ENCODE data around the gene AKR1C2. TPM values are rescaled to one million over a fixed set of nuclear protein-coding genes. Genes with fewer than 3 reads are reported as not detected.
"Not testable (repeated sequence)": the region's sequence is repeated elsewhere in the genome, so short reads cannot be mapped to it uniquely, and the experiment has no call there.

Gene AKR1C2
- total RNA-seq, 1 donor from 2014 or later: 0.41 TPM

GRCh38 chr10:5012595-5012994, 8.9 kb upstream of the AKR1C2 start:
- no peak for TF ChIP-seq CTCF (IDR thresholded peaks at IDR 0.05; ENCODE audit: insufficient read depth, low read depth, low read length)
- TF ChIP-seq EZH2 (IDR thresholded peaks at IDR 0.05; ENCODE audit: insufficient read depth, low read length): no peak
- no peak overlapping the region for H2AFZ ChIP-seq (ENCODE audit: low read depth, low read length)
- DNase-seq (ENCODE audit: low read depth): no peak
- H3K9ac ChIP-seq (ENCODE audit: low read length): no peak overlapping the region
- H4K20me1 ChIP-seq (ENCODE audit: insufficient read depth, low read length): no peaks in the 10 kb centered on the region
- H3K36me3 ChIP-seq (ENCODE audit: insufficient read depth, low read length): no peaks in the 10 kb centered on the region
- no peaks in the 10 kb centered on the region for H3K9me3 Mint-ChIP-seq (ENCODE audit: unreplicated experiment)
- H3K9me3 ChIP-seq (ENCODE audit: insufficient read depth, low read depth, low read length): no peaks in the 10 kb centered on the region
- no peak overlapping the region for H3K4me2 ChIP-seq (ENCODE audit: low read length)
- no peak overlapping the region for H3K27ac ChIP-seq (ENCODE audit: low read depth, low read length)
- no peaks in the 10 kb centered on the region for H3K36me3 Mint-ChIP-seq (ENCODE audit: low read depth, unreplicated experiment)
- H3K79me2 ChIP-seq (ENCODE audit: insufficient read depth, low read length): no peaks in the 10 kb centered on the region
- no peak overlapping the region for H3K4me3 Mint-ChIP-seq (ENCODE audit: unreplicated experiment)
- no peaks in the 10 kb centered on the region for H3K27me3 Mint-ChIP-seq (ENCODE audit: low read depth, unreplicated experiment)
- no peaks in the 10 kb centered on the region for H3K27me3 ChIP-seq (ENCODE audit: insufficient read depth, low read length)
- no peak overlapping the region for H3K27ac Mint-ChIP-seq (ENCODE audit: unreplicated experiment)
- H3K4me1 ChIP-seq (ENCODE audit: insufficient read depth, low read length): no peaks in the 10 kb centered on the region
- no peaks in the 10 kb centered on the region for H3K4me1 Mint-ChIP-seq (ENCODE audit: low read depth, unreplicated experiment)
- no peak overlapping the region for H3K4me3 ChIP-seq (ENCODE audit: insufficient read depth, low read depth, low read length)
- no peak for FAIRE-seq

- H3K27ac Mint-ChIP-seq (ENCODE audit: unreplicated experiment); DNase-seq (ENCODE audit: low read depth); H3K36me3 ChIP-seq (ENCODE audit: insufficient read depth, low read length); H3K36me3 Mint-ChIP-seq (ENCODE audit: low read depth, unreplicated experiment); H3K9me3 Mint-ChIP-seq (ENCODE audit: unreplicated experiment); H3K79me2 ChIP-seq (ENCODE audit: insufficient read depth, low read length); H3K4me3 ChIP-seq (ENCODE audit: insufficient read depth, low read depth, low read length); H4K20me1 ChIP-seq (ENCODE audit: insufficient read depth, low read length); H3K27me3 Mint-ChIP-seq (ENCODE audit: low read depth, unreplicated experiment); H2AFZ ChIP-seq (ENCODE audit: low read depth, low read length); H3K4me3 Mint-ChIP-seq (ENCODE audit: unreplicated experiment); FAIRE-seq; H3K27me3 ChIP-seq (ENCODE audit: insufficient read depth, low read length); H3K4me2 ChIP-seq (ENCODE audit: low read length); H3K4me1 ChIP-seq (ENCODE audit: insufficient read depth, low read length); H3K9me3 ChIP-seq (ENCODE audit: insufficient read depth, low read depth, low read length); H3K4me1 Mint-ChIP-seq (ENCODE audit: low read depth, unreplicated experiment); H3K9ac ChIP-seq (ENCODE audit: low read length); H3K27ac ChIP-seq (ENCODE audit: low read depth, low read length): not testable (repeated sequence)
These were observed 7.7 kb upstream of the AKR1C2 start for GRCh38 chr10:5011392-5011791.

GRCh38 chr10:5010043-5010442, 6.4 kb upstream of the AKR1C2 start:
- not testable (repeated sequence) for H3K4me1 ChIP-seq (ENCODE audit: insufficient read depth, low read length); H3K9me3 ChIP-seq (ENCODE audit: insufficient read depth, low read depth, low read length)

GRCh38 chr10:5008857-5009548, 5.3 kb upstream of the AKR1C2 start:
- not testable (repeated sequence) for H4K20me1 ChIP-seq (ENCODE audit: insufficient read depth, low read length); H2AFZ ChIP-seq (ENCODE audit: low read depth, low read length); H3K27ac Mint-ChIP-seq (ENCODE audit: unreplicated experiment); H3K9me3 Mint-ChIP-seq (ENCODE audit: unreplicated experiment); DNase-seq (ENCODE audit: low read depth); H3K36me3 Mint-ChIP-seq (ENCODE audit: low read depth, unreplicated experiment); FAIRE-seq; H3K4me3 ChIP-seq (ENCODE audit: insufficient read depth, low read depth, low read length); H3K4me3 Mint-ChIP-seq (ENCODE audit: unreplicated experiment); H3K27ac ChIP-seq (ENCODE audit: low read depth, low read length); H3K27me3 ChIP-seq (ENCODE audit: insufficient read depth, low read length); H3K9me3 ChIP-seq (ENCODE audit: insufficient read depth, low read depth, low read length); H3K27me3 Mint-ChIP-seq (ENCODE audit: low read depth, unreplicated experiment); H3K4me1 ChIP-seq (ENCODE audit: insufficient read depth, low read length); H3K9ac ChIP-seq (ENCODE audit: low read length); H3K4me1 Mint-ChIP-seq (ENCODE audit: low read depth, unreplicated experiment); H3K79me2 ChIP-seq (ENCODE audit: insufficient read depth, low read length); H3K36me3 ChIP-seq (ENCODE audit: insufficient read depth, low read length); H3K4me2 ChIP-seq (ENCODE audit: low read length)

More at GRCh38 chr10:5010043-5010442, 6.4 kb upstream of the AKR1C2 start:
- not testable (repeated sequence) for H4K20me1 ChIP-seq (ENCODE audit: insufficient read depth, low read length); H3K36me3 Mint-ChIP-seq (ENCODE audit: low read depth, unreplicated experiment); H3K9ac ChIP-seq (ENCODE audit: low read length); H3K79me2 ChIP-seq (ENCODE audit: insufficient read depth, low read length); DNase-seq (ENCODE audit: low read depth); FAIRE-seq; H3K27me3 Mint-ChIP-seq (ENCODE audit: low read depth, unreplicated experiment); H3K27ac ChIP-seq (ENCODE audit: low read depth, low read length); H3K27me3 ChIP-seq (ENCODE audit: insufficient read depth, low read length); H3K4me2 ChIP-seq (ENCODE audit: low read length); H2AFZ ChIP-seq (ENCODE audit: low read depth, low read length); H3K27ac Mint-ChIP-seq (ENCODE audit: unreplicated experiment); H3K36me3 ChIP-seq (ENCODE audit: insufficient read depth, low read length); H3K4me3 ChIP-seq (ENCODE audit: insufficient read depth, low read depth, low read length); H3K4me1 Mint-ChIP-seq (ENCODE audit: low read depth, unreplicated experiment); H3K9me3 Mint-ChIP-seq (ENCODE audit: unreplicated experiment); H3K4me3 Mint-ChIP-seq (ENCODE audit: unreplicated experiment)

- H3K79me2 ChIP-seq (ENCODE audit: insufficient read depth, low read length); H3K4me3 ChIP-seq (ENCODE audit: insufficient read depth, low read depth, low read length); H4K20me1 ChIP-seq (ENCODE audit: insufficient read depth, low read length); DNase-seq (ENCODE audit: low read depth); H3K4me1 ChIP-seq (ENCODE audit: insufficient read depth, low read length); FAIRE-seq; H3K9ac ChIP-seq (ENCODE audit: low read length); H2AFZ ChIP-seq (ENCODE audit: low read depth, low read length); H3K4me1 Mint-ChIP-seq (ENCODE audit: low read depth, unreplicated experiment); H3K4me3 Mint-ChIP-seq (ENCODE audit: unreplicated experiment); H3K27me3 Mint-ChIP-seq (ENCODE audit: low read depth, unreplicated experiment); H3K36me3 ChIP-seq (ENCODE audit: insufficient read depth, low read length); H3K9me3 Mint-ChIP-seq (ENCODE audit: unreplicated experiment); H3K27ac Mint-ChIP-seq (ENCODE audit: unreplicated experiment); H3K9me3 ChIP-seq (ENCODE audit: insufficient read depth, low read depth, low read length); H3K36me3 Mint-ChIP-seq (ENCODE audit: low read depth, unreplicated experiment); H3K27me3 ChIP-seq (ENCODE audit: insufficient read depth, low read length); H3K4me2 ChIP-seq (ENCODE audit: low read length); H3K27ac ChIP-seq (ENCODE audit: low read depth, low read length): not testable (repeated sequence)
These were observed 844 bp upstream of the AKR1C2 start for GRCh38 chr10:5004501-5004900.
